Smooth muscle cell (in vitro differentiated cells): ENCODE data around the gene INSYN2A. TPM values are rescaled to one million over a fixed set of nuclear protein-coding genes. Genes with fewer than 3 reads are reported as not detected.

Experiments used
- DNase-seq: peaks from one replicate; lab custom pipeline; 2025; ENCODE audit not compliant: unreplicated experiment; lab: John Stamatoyannopoulos, UW
- H2AFZ ChIP-seq: fragments of 200-600 bp; sonication (generic); 2 replicates; pipeline ENCODE4 v1.6.0; 2016; ENCODE audit warnings: antibody characterized with exemption, low read depth, mild to moderate bottlenecking
- H3F3A ChIP-seq: fragments of 200-600 bp; sonication (generic); 2 replicates; pipeline ENCODE4 v1.6.0; 2017; ENCODE audit warnings: antibody characterized with exemption, low read depth
- H3K27ac ChIP-seq: fragments of 200-600 bp; sonication (generic); 2 replicates; pipeline ENCODE4 v1.5.1; 2016; ENCODE audit warnings: low read depth, mild to moderate bottlenecking
- H3K27me3 ChIP-seq: fragments of 200-600 bp; sonication (generic); 2 replicates; pipeline ENCODE4 v1.6.1; 2016; ENCODE audit warnings: low read depth, mild to moderate bottlenecking
- H3K36me3 ChIP-seq: fragments of 200-600 bp; sonication (generic); 2 replicates; pipeline ENCODE4 v1.5.1; 2016; ENCODE audit warnings: low read depth
- H3K4me1 ChIP-seq: fragments of 200-600 bp; sonication (generic); 2 replicates; pipeline ENCODE4 v1.5.1; 2016; ENCODE audit warnings: low read depth
- H3K4me2 ChIP-seq: fragments of 200-600 bp; sonication (generic); 2 replicates; pipeline ENCODE4 v1.6.0; 2016; ENCODE audit warnings: mild to moderate bottlenecking
- H3K4me3 ChIP-seq: fragments of 200-600 bp; sonication (generic); 2 replicates; pipeline ENCODE4 v1.5.1; 2016; ENCODE audit warnings: mild to moderate bottlenecking
- H3K79me2 ChIP-seq: fragments of 200-600 bp; sonication (generic); 2 replicates; pipeline ENCODE4 v1.6.0; 2016; ENCODE audit warnings: low read depth, mild to moderate bottlenecking
- H3K9ac ChIP-seq: fragments of 200-600 bp; sonication (generic); 2 replicates; pipeline ENCODE4 v1.6.0; 2016; ENCODE audit warnings: low read depth
- H3K9me3 ChIP-seq: fragments of 200-600 bp; sonication (generic); replicated peaks from 2 replicates; pipeline ENCODE4 v1.5.1; 2016; ENCODE audit warnings: low read depth
- H4K20me1 ChIP-seq: fragments of 200-600 bp; sonication (generic); 2 replicates; pipeline ENCODE4 v1.6.0; 2016; ENCODE audit warnings: low read depth
- CTCF ChIP-seq: fragments of 200-600 bp; sonication (generic); IDR thresholded peaks from 2 replicates; pipeline ENCODE4 v1.5.1; 2017; ENCODE audit warnings: borderline replicate concordance, mild to moderate bottlenecking, antibody characterized with exemption; ENCODE audit not compliant: insufficient read depth, poor library complexity, severe bottlenecking
- WGBS: methylation state at CpG from one replicate; pipeline ENCODE4 v1.1.7; 2016; ENCODE audit warnings: low lambda C conversion rate; 5-methylcytosine and 5-hydroxymethylcytosine counted together
- polyA plus RNA-seq: library from polyadenylated mRNA; unstranded; fragments of >200 nt; fragmentation: Nextera tagmentation; extraction: Ambion mirVana; gene quantifications from 2 replicates; pipeline ENCODE4 v1.2.1, GENCODE V29; 2016
- total RNA-seq: library from RNA; depleted of rRNA; stranded (reverse); fragments of >200 nt; gene quantifications from 2 replicates; pipeline ENCODE4 v1.2.3, GENCODE V29; 2014

Gene INSYN2A
- total and polyA plus RNA-seq, 2 experiments from 2014 or later, result 0.09 to 0.15 TPM

DNA sequence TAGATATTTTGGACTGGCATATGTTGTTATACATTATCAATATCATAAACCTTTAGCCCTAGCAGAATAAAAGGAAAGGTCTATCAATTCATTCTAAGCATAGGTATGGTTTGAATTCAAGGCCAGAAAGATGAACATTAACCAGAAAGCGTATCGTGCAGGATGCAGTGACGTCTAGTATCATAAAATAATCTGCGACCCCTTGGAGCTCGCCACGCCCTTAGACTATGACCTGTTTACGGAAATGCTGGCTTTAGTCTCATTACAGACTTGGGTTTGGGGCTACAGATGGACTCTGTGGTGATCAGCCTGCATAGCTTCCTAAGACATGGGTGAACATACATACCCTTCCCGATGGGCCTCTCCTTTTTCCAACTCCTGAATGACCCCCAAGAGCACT lies 21.5 kb downstream of the INSYN2A start:
- H3K9me3 ChIP-seq, result no peaks in the 10 kb centered on the region
- H3K4me1 ChIP-seq, result no peaks in the 10 kb centered on the region
- peaks cover 49% of the 10 kb centered on the region for H4K20me1 ChIP-seq
- TF ChIP-seq CTCF, result no peak
- no peak for DNase-seq
- H2AFZ ChIP-seq, result no peak overlapping the region
- no peaks in the 10 kb centered on the region for H3K79me2 ChIP-seq
- H3K9ac ChIP-seq, result no peak overlapping the region
- H3K27me3 ChIP-seq, result no peaks in the 10 kb centered on the region
- 93% methylated on average over 8 of the region's 8 CpGs for WGBS
- H3K36me3 ChIP-seq, result no peaks in the 10 kb centered on the region
- no peak overlapping the region for H3K27ac ChIP-seq
- H3F3A ChIP-seq, result no peaks in the 10 kb centered on the region
- no peak overlapping the region for H3K4me2 ChIP-seq
- no peak overlapping the region for H3K4me3 ChIP-seq

DNA sequence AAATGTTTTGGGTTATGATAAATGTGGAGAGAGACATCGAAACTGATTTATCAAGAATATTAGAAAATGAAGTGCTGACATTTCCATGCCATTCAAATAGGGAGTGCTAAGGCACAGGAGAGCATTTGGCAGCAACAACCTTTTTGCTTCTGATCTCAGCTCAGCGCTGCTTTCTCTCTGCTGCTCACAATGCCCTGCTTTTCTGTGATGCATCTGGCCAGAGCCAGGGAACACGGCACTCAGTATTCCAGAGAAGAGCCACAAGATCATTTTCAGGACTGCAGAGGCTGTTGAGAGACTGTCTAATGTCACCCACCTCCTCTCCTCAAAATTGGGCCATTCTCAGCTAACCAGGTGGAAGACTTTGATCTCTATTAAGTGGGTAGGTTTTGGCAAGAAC lies 28.1 kb downstream of the INSYN2A start:
- no peak overlapping the region for H3K9ac ChIP-seq
- no peak overlapping the region for H2AFZ ChIP-seq
- no peak overlapping the region for H3K4me2 ChIP-seq
- H3K9me3 ChIP-seq, result no peaks in the 10 kb centered on the region
- H3K4me1 ChIP-seq, result no peaks in the 10 kb centered on the region
- 98% methylated on average over 3 of the region's 3 CpGs for WGBS
- no peak for DNase-seq
- H3F3A ChIP-seq, result no peaks in the 10 kb centered on the region
- no peak for TF ChIP-seq CTCF
- H3K27me3 ChIP-seq, result no peaks in the 10 kb centered on the region
- H3K27ac ChIP-seq, result no peak overlapping the region
- no peaks in the 10 kb centered on the region for H3K79me2 ChIP-seq
- H3K36me3 ChIP-seq, result no peaks in the 10 kb centered on the region
- peaks cover 69% of the 10 kb centered on the region for H4K20me1 ChIP-seq
- H3K4me3 ChIP-seq, result no peak overlapping the region

DNA sequence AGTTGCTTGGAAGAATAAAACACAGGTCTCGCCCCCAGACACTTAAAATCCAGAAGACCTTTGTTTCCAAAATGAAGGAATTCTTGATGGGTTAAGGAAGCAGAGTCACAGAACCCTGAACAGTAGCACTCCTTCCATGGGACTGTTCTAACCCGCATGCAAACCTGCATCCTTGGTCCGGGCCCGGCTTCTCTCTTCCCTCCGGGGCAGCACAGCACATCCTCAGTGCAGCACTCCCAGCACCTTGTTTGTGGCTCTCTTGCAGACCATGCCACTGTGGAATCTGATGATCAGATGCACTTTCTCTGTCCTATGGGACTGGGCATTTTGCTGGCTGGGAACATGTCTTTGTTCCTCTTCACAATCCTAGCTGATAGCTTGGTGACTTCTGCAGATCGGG lies 33.5 kb downstream of the INSYN2A start:
- Histone ChIP-seq H3K36me3 (no peaks in the 10 kb centered on the region), H3K27ac (no peak overlapping the region), H3K79me2 (no peaks in the 10 kb centered on the region), H3K4me3 (no peak overlapping the region), H3K27me3 (no peaks in the 10 kb centered on the region), H3K4me1 (no peaks in the 10 kb centered on the region), H4K20me1 (peaks cover 87% of the 10 kb centered on the region), H2AFZ (no peak overlapping the region), H3K4me2 (no peak overlapping the region), H3K9ac (no peak overlapping the region), H3F3A (no peaks in the 10 kb centered on the region), H3K9me3 (no peaks in the 10 kb centered on the region)
- 95% methylated on average over 6 of the region's 6 CpGs for WGBS
- DNase-seq, result no peak
- TF ChIP-seq CTCF, result no peak

DNA sequence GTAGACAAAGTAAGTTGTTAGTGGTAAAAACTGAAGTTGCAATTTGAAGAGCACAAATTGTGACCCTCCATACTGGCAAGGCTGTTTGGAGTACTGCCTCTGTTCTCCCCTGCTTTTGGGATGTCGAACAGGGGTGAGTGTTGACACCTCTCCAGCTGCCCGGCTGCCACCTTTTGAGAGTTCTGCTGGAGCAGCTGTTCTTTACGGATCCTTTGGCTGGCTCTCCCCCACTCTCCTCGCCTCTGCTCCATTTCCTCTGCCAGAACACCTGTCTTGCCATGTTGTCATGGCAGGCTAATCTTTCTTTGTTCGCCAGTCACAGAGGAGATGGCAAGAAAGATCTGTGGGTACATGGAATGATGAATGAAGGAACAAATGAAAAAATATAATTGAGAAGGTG lies 34.9 kb downstream of the INSYN2A start:
- Histone ChIP-seq H3K4me3 (no peak overlapping the region), H3K79me2 (no peaks in the 10 kb centered on the region), H3K9me3 (no peaks in the 10 kb centered on the region), H3F3A (no peaks in the 10 kb centered on the region), H3K27ac (no peak overlapping the region), H2AFZ (no peak overlapping the region), H3K9ac (no peak overlapping the region), H4K20me1 (peaks cover 89% of the 10 kb centered on the region), H3K4me1 (no peaks in the 10 kb centered on the region), H3K4me2 (no peak overlapping the region), H3K36me3 (no peaks in the 10 kb centered on the region), H3K27me3 (no peaks in the 10 kb centered on the region)
- over 99% methylated on average over 5 of the region's 5 CpGs for WGBS
- no peak for TF ChIP-seq CTCF
- DNase-seq, result no peak
